DND-41 (cell line): ENCODE data around the gene SH2D6.

ENCODE experiments used
- ATAC-seq: fragments of 200-7000 bp; cut with Tn5 transposase; 3 replicates; pipeline ENCODE4 v1.9.1; 2021; ENCODE audit warnings: low read depth; ENCODE audit not compliant: insufficient read depth
- DNase-seq: peaks from one replicate; pipeline ENCODE4 v3.0.0-alpha.2; 2020
- H2AFZ ChIP-seq: 2 replicates; pipeline ENCODE4 v1.6.0; 2012; ENCODE audit warnings: low read depth, low read length
- H3K27ac ChIP-seq: 2 replicates; pipeline ENCODE4 v1.5.1; 2012; ENCODE audit warnings: low read length, inconsistent platforms
- H3K27me3 ChIP-seq: fragments of 200-600 bp; sonication (generic); 2 replicates; pipeline ENCODE4 v1.6.0; 2012; ENCODE audit warnings: low read length, mild to moderate bottlenecking, inconsistent platforms; ENCODE audit not compliant: insufficient read depth, poor library complexity
- H3K36me3 ChIP-seq: 2 replicates; pipeline ENCODE4 v1.5.1; 2012; ENCODE audit warnings: low read length, inconsistent platforms; ENCODE audit not compliant: insufficient read depth
- H3K4me1 ChIP-seq: 2 replicates; pipeline ENCODE4 v1.5.1; 2012; ENCODE audit warnings: mild to moderate bottlenecking, low read length; ENCODE audit not compliant: insufficient read depth
- H3K4me2 ChIP-seq: 2 replicates; pipeline ENCODE4 v1.6.0; 2012; ENCODE audit warnings: mild to moderate bottlenecking, moderate library complexity, low read length, inconsistent platforms; ENCODE audit not compliant: insufficient read depth
- H3K4me3 ChIP-seq, 2 experiments: fragments of 200-600 bp in 1 of 2; shearing (Covaris generic) in 1 of 2; 2 replicates each; pipeline ENCODE4 v1.5.1; 2012 to 2016; ENCODE audit warnings: inconsistent platforms in 2 of 2, low read length in 2 of 2, mild to moderate bottlenecking in 2 of 2, low read depth in 1 of 2, moderate library complexity in 1 of 2
- H3K79me2 ChIP-seq: 2 replicates; pipeline ENCODE4 v1.6.0; 2012; ENCODE audit warnings: low read length, inconsistent platforms; ENCODE audit not compliant: insufficient read depth
- H3K9ac ChIP-seq: 2 replicates; pipeline ENCODE4 v1.6.0; 2012; ENCODE audit warnings: low read depth, mild to moderate bottlenecking, inconsistent platforms, low read length, moderate library complexity
- H3K9me3 ChIP-seq: 2 replicates; pipeline ENCODE4 v1.5.1; 2012; ENCODE audit warnings: low read length, moderate library complexity, mild to moderate bottlenecking, inconsistent platforms; ENCODE audit not compliant: insufficient read depth, severe bottlenecking
- H4K20me1 ChIP-seq: 2 replicates; pipeline ENCODE4 v1.6.0; 2012; ENCODE audit warnings: low read length; ENCODE audit not compliant: insufficient read depth
- CTCF ChIP-seq: IDR thresholded peaks from 2 replicates; pipeline ENCODE4 v1.5.1; 2012; ENCODE audit warnings: borderline replicate concordance, low read length, moderate library complexity, mild to moderate bottlenecking; ENCODE audit not compliant: poor library complexity, severe bottlenecking; ENCODE audit errors: extremely low read depth
- EZH2 ChIP-seq: IDR thresholded peaks from 3 replicates; pipeline ENCODE4 v1.6.1; 2012; ENCODE audit warnings: borderline replicate concordance, low read depth, mild to moderate bottlenecking, moderate library complexity, low read length, inconsistent platforms; ENCODE audit not compliant: severe bottlenecking

SH2D6 gene

DNA sequence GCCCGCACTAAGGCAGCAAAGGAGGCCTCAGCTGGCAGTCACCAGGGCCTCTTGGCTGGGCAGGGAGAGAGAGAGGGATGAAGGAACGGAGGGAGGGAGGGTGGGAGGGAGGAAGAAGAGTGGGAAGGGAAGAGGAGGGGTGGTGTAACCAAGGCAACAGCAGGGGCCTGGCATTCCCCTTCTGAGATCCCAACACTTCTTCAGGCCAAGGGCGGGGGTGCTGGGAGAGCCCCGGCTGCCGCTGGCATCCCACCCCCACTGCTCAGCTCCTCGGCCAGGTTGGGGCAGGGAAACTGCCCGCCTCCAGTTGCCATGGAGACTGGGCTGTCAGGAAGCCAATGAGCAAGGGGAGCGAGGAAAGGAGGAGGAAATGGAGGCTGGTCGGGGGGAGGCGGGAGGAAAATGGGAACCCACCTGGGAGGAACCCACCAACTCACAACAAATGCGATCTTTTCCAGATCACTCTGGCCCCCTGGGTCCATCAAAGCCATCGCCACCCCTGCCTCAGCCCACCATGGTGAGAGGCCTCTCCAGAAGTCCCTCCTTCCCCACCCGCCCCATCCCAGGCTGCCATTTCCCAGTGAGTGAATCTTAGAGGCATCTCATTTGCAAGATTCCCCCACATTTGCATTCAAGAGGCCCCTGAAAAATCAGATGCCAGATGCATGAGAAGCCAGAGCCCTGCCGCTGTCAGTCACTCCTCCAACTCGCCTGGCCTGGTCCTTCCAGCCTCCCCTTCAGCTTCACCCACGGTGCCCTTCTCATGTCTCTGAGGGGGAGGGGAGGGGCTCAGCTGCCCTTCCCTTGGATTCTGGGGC is 12.4 kb downstream of the SH2D6 start:
- Histone ChIP-seq H3K27me3 (no peaks in the 10 kb centered on the region), H3K9ac (no peak overlapping the region), H4K20me1 (no peaks in the 10 kb centered on the region), H2AFZ (no peak overlapping the region), H3K36me3 (no peaks in the 10 kb centered on the region), H3K9me3 (no peaks in the 10 kb centered on the region), H3K79me2 (no peaks in the 10 kb centered on the region), H3K4me3 (no peak overlapping the region), H3K4me2 (no peak overlapping the region), H3K27ac (no peak overlapping the region), H3K4me1 (no peaks in the 10 kb centered on the region)
- TF ChIP-seq EZH2 (no peak), CTCF (no peak)
- DNase-seq, result no peak
- no peak for ATAC-seq

DNA sequence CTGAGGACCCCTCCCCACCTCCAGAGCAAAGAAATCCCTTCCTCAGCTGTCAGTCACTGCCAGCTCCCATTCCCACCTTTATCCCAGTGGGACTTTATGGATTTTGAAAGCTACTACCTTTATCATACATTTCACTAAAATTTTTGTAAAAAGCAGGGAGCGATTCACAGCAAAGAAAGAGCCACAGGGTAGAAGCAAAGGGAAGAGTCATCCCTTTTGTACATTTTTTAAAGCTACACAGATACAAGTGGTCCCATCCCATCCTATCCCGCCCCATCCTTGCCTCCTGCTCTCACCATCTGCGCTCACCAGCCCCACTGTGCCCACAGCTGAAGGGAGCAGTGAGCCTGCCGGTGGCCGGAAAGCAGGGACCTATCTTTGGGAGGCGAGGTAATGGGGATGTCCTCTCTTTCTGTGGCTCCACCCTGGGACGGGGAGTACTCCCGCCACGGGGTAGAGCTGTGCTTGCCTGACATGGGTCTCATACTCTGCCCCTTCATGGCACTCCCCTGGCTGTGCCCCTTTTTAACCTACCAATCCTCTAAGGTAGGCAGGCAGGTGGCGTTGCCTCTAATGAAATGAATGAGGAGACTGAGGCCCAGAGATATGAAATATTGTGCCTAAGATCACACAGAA is 13.2 kb downstream of the SH2D6 start:
- Histone ChIP-seq H3K4me3 (no peak overlapping the region), H3K4me2 (no peak overlapping the region), H4K20me1 (no peaks in the 10 kb centered on the region), H3K9ac (no peak overlapping the region), H3K27ac (no peak overlapping the region), H3K4me1 (peaks cover 2% of the 10 kb centered on the region; the same call in 1 of the 2 replicates), H3K27me3 (no peaks in the 10 kb centered on the region), H3K9me3 (no peaks in the 10 kb centered on the region), H2AFZ (no peak overlapping the region), H3K79me2 (no peaks in the 10 kb centered on the region), H3K36me3 (no peaks in the 10 kb centered on the region)
- ATAC-seq (no peak), DNase-seq (no peak)
- TF ChIP-seq CTCF (no peak), EZH2 (no peak)

- TF ChIP-seq EZH2 (no peak), CTCF (no peak)
- no peak overlapping the region for H2AFZ ChIP-seq
- H3K79me2 ChIP-seq, result no peaks in the 10 kb centered on the region
- no peaks in the 10 kb centered on the region for H3K9me3 ChIP-seq
- no peak overlapping the region for H3K4me2 ChIP-seq
- no peaks in the 10 kb centered on the region for H3K36me3 ChIP-seq
- H3K27me3 ChIP-seq, result no peaks in the 10 kb centered on the region
- peaks cover 20% of the 10 kb centered on the region for H3K4me1 ChIP-seq
- no peaks in the 10 kb centered on the region for H4K20me1 ChIP-seq
- H3K27ac ChIP-seq, result no peak overlapping the region
- H3K9ac ChIP-seq, result no peak overlapping the region
- no peak for DNase-seq
- ATAC-seq, result no peak
- no peak overlapping the region for H3K4me3 ChIP-seq
Measured at GRCh38 chr2:85433511-85434089, 15.1 kb downstream of the SH2D6 start.
